Activated effector memory CD4-positive, alpha-beta T cell treated with Interleukin-2 at 50 U/mL for 16 hours (primary cell): ENCODE data around the gene RANBP6.
"Not testable (repeated sequence)": the region's sequence is repeated elsewhere in the genome, so short reads cannot be mapped to it uniquely, and the experiment has no call there.

ENCODE experiments used
- DNase-seq: peaks from one replicate; pipeline ENCODE4 v3.0.0-alpha.2; 2020

The RANBP6 gene

GRCh38 chr9:6015278-6016157 lies at the start of gene RANBP6:
Gene RANBP6, minus strand, starts transcription at chr9:6015624. Its CDS starts 17 bp downstream, at chr9:6015607.
- DNase-seq = peak; percentile 84

- DNase-seq = not testable (repeated sequence)
These were observed 47.7 kb upstream of the RANBP6 start for GRCh38 chr9:6063146-6063545.

- no peak for DNase-seq
These were observed 40.2 kb upstream of the RANBP6 start for GRCh38 chr9:6055666-6056065.

- no peak for DNase-seq
These were observed 39.8 kb upstream of the RANBP6 start for GRCh38 chr9:6055216-6055615.

GRCh38 chr9:6054280-6055099 lies 39.1 kb upstream of the RANBP6 start:
- DNase-seq = peak; percentile 15

GRCh38 chr9:6052293-6052919 lies 37.0 kb upstream of the RANBP6 start:
- no peak for DNase-seq

- DNase-seq = no peak
These were observed 36.1 kb upstream of the RANBP6 start for GRCh38 chr9:6051511-6051950.

GRCh38 chr9:6049798-6050197 lies 34.4 kb upstream of the RANBP6 start:
- no peak for DNase-seq

GRCh38 chr9:6048039-6048438 lies 32.6 kb upstream of the RANBP6 start:
- no peak for DNase-seq

- no peak for DNase-seq
These were observed 31.6 kb upstream of the RANBP6 start for GRCh38 chr9:6047020-6047419.

- DNase-seq = no peak
These were observed 29.9 kb upstream of the RANBP6 start for GRCh38 chr9:6045364-6045763.

- DNase-seq = no peak
These were observed 24.7 kb upstream of the RANBP6 start for GRCh38 chr9:6040077-6040476.

- no peak for DNase-seq
These were observed 21.0 kb upstream of the RANBP6 start for GRCh38 chr9:6036391-6036790.

GRCh38 chr9:6034954-6035353 lies 19.5 kb upstream of the RANBP6 start:
- no peak for DNase-seq

GRCh38 chr9:6029604-6030274 lies 14.3 kb upstream of the RANBP6 start:
- no peak for DNase-seq

- no peak for DNase-seq
These were observed 8.7 kb upstream of the RANBP6 start for GRCh38 chr9:6024035-6024554.

GRCh38 chr9:6016975-6017374 lies 1.6 kb upstream of the RANBP6 start:
- DNase-seq = not testable (repeated sequence)

- DNase-seq = no peak
These were observed 654 bp downstream of the RANBP6 start for GRCh38 chr9:6014670-6015270.

GRCh38 chr9:6008169-6008979 lies 7.0 kb downstream of the RANBP6 start:
- peak; percentile 89 for DNase-seq

- DNase-seq = no peak
These were observed 7.7 kb downstream of the RANBP6 start for GRCh38 chr9:6007770-6008168.
